NCI-H2107 (cell line): ENCODE results near the gene MTOR.

ENCODE experiments used
- DNase-seq: peaks from one replicate; lab custom pipeline; 2025; lab: John Stamatoyannopoulos, UW

Gene MTOR

GRCh38 chr1:11216074-11216473 lies 46.3 kb downstream of the MTOR start:
- DNase-seq = no peak

- no peak for DNase-seq
These were observed 46.9 kb downstream of the MTOR start for GRCh38 chr1:11215381-11216005.

- no peak for DNase-seq
These were observed 47.5 kb downstream of the MTOR start for GRCh38 chr1:11214698-11215380.

GRCh38 chr1:11211925-11212587 lies 50.3 kb downstream of the MTOR start:
- no peak for DNase-seq

- no peak for DNase-seq
These were observed 50.9 kb downstream of the MTOR start for GRCh38 chr1:11211461-11211860.

- no peak for DNase-seq
These were observed 54.3 kb downstream of the MTOR start for GRCh38 chr1:11207898-11208611.

GRCh38 chr1:11204396-11205190 lies 57.8 kb downstream of the MTOR start:
- DNase-seq = peak; percentile 27

- DNase-seq = no peak
These were observed 63.3 kb downstream of the MTOR start for GRCh38 chr1:11198851-11199594.

- no peak for DNase-seq
These were observed 64.1 kb downstream of the MTOR start for GRCh38 chr1:11198257-11198656.

- no peak for DNase-seq
These were observed 65.0 kb downstream of the MTOR start for GRCh38 chr1:11197359-11197758.

- DNase-seq = no peak
These were observed 65.4 kb downstream of the MTOR start for GRCh38 chr1:11196945-11197344.

GRCh38 chr1:11194407-11195176 lies 67.8 kb downstream of the MTOR start:
- DNase-seq = no peak

GRCh38 chr1:11193376-11193775 lies 69.0 kb downstream of the MTOR start:
- DNase-seq = no peak

- DNase-seq = no peak
These were observed 73.4 kb downstream of the MTOR start, which contains the start of gene ANGPTL7 for GRCh38 chr1:11188858-11189451. Gene ANGPTL7, plus strand, starts transcription at chr1:11189355. Its CDS starts 225 bp downstream, at chr1:11189580.

- no peak for DNase-seq
These were observed 74.0 kb downstream of the MTOR start for GRCh38 chr1:11188381-11188780.

- DNase-seq = no peak
These were observed 74.4 kb downstream of the MTOR start for GRCh38 chr1:11187931-11188330.

- DNase-seq = no peak
These were observed 74.9 kb downstream of the MTOR start for GRCh38 chr1:11187494-11187893.

GRCh38 chr1:11187000-11187399 lies 75.4 kb downstream of the MTOR start:
- DNase-seq = no peak

- DNase-seq = no peak
These were observed 77.4 kb downstream of the MTOR start for GRCh38 chr1:11184973-11185372.

GRCh38 chr1:11182884-11183283 lies 79.5 kb downstream of the MTOR start:
- no peak for DNase-seq
